Occipital lobe (tissue), 2 donors: Measurements from ENCODE around the gene VWC2L. TPM values are rescaled to one million over a fixed set of nuclear protein-coding genes. Genes with fewer than 3 reads are reported as not detected.

Source experiments
- DNase-seq: peaks from one replicate; lab custom pipeline; 2025; lab: John Stamatoyannopoulos, UW
- total RNA-seq: library from RNA; depleted of rRNA; stranded (reverse); fragments of >200 nt; gene quantifications from one replicate; pipeline ENCODE4 v1.2.3, GENCODE V29; 2014

The VWC2L gene
- total RNA-seq, 1 donor from 2014 or later = 20.9 TPM

- no peak for DNase-seq
Measured at GRCh38 chr2:214591366-214591765, 180.5 kb downstream of the VWC2L start.

GRCh38 chr2:214592011-214592410 lies 181.2 kb downstream of the VWC2L start:
- DNase-seq = no peak

GRCh38 chr2:214593727-214594126 lies 182.9 kb downstream of the VWC2L start:
- no peak for DNase-seq

GRCh38 chr2:214601852-214602633 lies 191.2 kb downstream of the VWC2L start:
- no peak for DNase-seq

GRCh38 chr2:214604861-214605260 lies 194.0 kb downstream of the VWC2L start:
- no peak for DNase-seq

GRCh38 chr2:214607051-214607450 lies 196.2 kb downstream of the VWC2L start:
- DNase-seq = no peak

GRCh38 chr2:214611015-214611414 lies 200.2 kb downstream of the VWC2L start:
- DNase-seq = no peak

- no peak for DNase-seq
Measured at GRCh38 chr2:214624166-214624760, 213.4 kb downstream of the VWC2L start.

- DNase-seq = no peak
Measured at GRCh38 chr2:214628091-214628490, 217.2 kb downstream of the VWC2L start.
